ENCODE results near the gene HECW1.
"Not testable (repeated sequence)": the region's sequence is repeated elsewhere in the genome, so short reads cannot be mapped to it uniquely, and the experiment has no call there.

The HECW1 gene

GRCh38 chr7:43588477-43589132 lies 476.2 kb downstream of the HECW1 start:
- no peak for DNase-seq

GRCh38 chr7:43589133-43589478 lies 476.7 kb downstream of the HECW1 start:
- DNase-seq, result no peak

- DNase-seq, result no peak
Observed at GRCh38 chr7:43589728-43590127, 477.3 kb downstream of the HECW1 start.

- DNase-seq, result no peak
Observed at GRCh38 chr7:43590862-43591557, 478.6 kb downstream of the HECW1 start.

- DNase-seq, result no peak
Observed at GRCh38 chr7:43591558-43592180, 479.2 kb downstream of the HECW1 start.

- DNase-seq, result no peak
Observed at GRCh38 chr7:43592326-43592725, 479.9 kb downstream of the HECW1 start.

- DNase-seq, result no peak
Observed at GRCh38 chr7:43593010-43593409, 480.6 kb downstream of the HECW1 start.

GRCh38 chr7:43594020-43594419 lies 481.6 kb downstream of the HECW1 start:
- DNase-seq, result no peak

- DNase-seq, result not testable (repeated sequence)
Observed at GRCh38 chr7:43596426-43596825, 484.0 kb downstream of the HECW1 start.

- no peak for DNase-seq
Observed at GRCh38 chr7:43600056-43600455, 487.6 kb downstream of the HECW1 start.

- no peak for DNase-seq
Observed at GRCh38 chr7:43602256-43602655, 489.8 kb downstream of the HECW1 start.

GRCh38 chr7:43604251-43604650 lies 491.8 kb downstream of the HECW1 start:
- DNase-seq, result no peak

- DNase-seq, result no peak
Observed at GRCh38 chr7:43609097-43609496, 496.6 kb downstream of the HECW1 start.

- no peak for DNase-seq
Observed at GRCh38 chr7:43612128-43612527, 499.7 kb downstream of the HECW1 start.

GRCh38 chr7:43612599-43613589 lies 500.4 kb downstream of the HECW1 start:
- DNase-seq, result no peak

Data from 8988T (cell line).